ENCODE data around the gene C17orf113.
"Not testable (repeated sequence)": the region's sequence is repeated elsewhere in the genome, so short reads cannot be mapped to it uniquely, and the experiment has no call there.

C17orf113 gene

DNA sequence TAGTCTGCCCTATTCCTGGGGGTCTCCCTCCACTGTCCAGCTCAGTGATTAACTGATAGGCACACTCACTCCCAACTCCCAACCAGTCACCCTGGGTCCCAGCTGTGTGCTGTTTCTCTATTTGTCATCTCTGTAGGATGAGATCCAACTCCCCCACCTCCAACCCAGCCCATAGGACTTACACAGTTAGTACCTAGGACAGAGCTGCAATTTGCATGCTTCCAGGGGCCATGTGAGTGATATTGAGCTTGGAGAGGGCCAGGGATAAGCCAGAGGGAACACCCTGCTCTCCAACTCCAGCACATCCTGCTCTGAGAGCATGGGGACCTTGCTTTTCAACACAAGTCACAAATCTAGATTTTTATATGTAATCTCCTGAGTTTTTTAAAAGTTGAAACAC lies 8.8 kb downstream of the C17orf113 start:
- no peak for DNase-seq (ENCODE audit: low spot score)

DNA sequence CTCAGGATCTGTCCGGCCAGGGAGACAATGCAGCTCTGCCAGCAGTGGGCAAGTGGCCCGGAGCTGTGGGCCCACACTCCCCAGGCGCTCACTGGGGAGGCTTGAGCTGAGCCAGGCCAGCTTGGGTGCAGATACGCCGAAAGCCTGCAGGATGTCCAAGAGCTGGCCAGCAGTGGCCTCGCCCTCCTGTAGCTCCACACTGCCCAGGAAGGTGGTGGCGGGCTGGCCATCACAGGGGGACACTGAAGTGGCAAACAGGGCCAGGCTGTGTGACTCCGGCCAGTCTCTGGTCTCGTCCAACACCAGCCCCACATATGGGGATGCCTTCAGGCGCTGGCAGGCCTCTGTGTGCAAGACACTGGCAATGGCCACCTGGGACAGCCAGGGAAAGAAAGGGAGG lies 9.6 kb downstream of the C17orf113 start:
- no peak for DNase-seq (ENCODE audit: low spot score)

DNA sequence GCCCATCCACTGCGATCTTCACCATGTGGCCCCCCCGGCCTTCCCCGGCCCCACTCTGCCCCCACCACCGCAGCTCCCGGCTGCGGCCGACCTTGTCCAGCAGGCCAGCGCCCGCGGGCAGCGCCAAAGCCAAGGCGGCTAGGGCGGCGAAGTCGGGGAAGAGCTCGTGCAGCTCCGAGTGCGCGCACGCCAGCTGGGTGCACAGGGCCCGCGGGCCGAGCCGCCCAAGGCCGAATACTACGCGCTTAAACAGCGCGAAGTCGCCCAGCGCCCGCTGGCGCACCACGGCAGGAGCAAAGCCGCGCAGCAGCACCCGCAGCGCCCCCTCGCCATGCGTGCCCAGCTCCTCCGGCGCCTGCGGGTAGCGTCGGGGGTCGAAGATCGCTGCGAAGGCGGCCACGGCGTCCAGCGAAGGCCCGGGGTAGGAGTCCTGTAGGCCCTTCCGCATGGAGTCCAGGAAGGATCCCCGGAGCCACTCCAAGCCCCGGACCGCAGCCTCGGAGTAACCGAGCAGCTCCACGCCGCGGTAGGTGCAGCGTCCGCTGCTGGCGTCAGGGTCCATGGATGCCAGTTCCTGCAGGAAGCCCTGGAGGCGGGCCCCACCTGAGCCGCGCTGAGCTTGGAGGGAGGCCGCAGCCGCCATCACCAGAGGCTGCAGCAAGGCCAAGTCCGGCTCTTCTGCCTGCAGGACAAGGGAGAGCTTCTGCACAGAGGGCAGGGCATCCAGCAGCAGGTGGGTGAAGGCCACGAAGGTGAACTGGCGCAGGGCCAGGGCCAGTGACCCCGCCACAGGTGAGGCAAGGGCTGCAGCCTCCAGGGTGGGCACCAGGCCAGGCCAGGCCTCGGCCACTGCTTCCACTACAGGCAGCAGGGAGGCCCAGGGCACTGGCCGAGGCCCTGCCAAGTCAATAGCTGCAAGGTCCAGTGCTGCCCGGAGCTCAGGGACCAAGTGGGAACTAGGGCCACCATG lies 10.3 kb downstream of the C17orf113 start:
- no peak for DNase-seq (ENCODE audit: low spot score)

DNA sequence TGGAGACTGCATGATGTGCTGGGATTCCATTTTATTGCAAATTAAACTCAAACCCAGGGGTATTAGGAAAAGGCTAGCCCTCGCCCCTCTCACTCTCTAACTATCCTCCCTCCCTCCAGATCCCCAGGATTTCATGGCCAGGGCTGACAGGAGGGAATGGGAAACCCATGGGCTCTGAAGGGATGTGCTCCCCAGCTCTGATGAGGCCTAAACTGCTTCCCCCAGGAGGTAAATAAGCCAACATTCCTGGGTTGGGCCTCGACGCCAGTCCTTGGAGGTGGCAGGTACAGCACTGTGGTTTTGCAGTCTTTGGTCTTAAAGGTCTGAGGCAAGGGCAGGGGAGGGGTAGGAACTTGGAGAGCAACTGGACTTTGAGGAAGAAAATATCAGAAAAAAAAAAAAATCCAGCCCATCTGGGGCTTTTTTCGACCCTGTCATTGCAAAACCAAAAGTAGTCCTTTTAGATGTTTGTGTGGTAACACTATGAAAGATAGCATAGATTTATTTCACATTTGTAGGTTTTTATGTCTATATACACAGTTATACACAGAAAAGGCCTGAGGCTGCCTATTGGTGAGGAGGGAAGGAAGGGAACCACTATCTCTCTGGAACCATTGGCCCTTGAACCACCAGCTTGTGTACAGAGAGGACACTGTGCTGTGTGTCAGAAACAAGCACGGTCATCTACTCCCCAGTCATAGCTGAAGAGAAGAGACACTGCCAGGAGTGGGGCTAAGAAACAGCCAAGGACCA lies 12.0 kb downstream of the C17orf113 start:
- no peak for DNase-seq (ENCODE audit: low spot score)

DNA sequence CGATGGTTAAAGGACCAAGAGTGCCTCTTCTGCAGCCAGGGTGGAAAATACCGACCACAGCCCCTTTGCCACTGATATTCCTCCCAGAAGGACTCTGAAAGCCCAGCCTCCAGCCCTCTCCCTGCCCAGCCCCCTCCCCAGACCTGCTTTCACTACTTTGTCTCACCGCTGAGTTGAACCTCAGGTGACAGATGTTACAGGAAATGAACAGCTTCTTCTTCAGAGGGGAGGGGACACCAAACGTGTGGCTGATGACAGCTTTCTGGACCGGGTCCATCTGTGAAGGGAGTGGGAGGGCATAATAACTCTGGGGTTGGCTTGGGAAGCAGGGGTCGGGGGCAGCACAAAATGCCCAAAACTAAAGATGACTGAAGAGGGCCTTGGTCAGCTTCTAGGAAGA lies 16.3 kb downstream of the C17orf113 start:
- DNase-seq (ENCODE audit: low spot score) = no peak

DNA sequence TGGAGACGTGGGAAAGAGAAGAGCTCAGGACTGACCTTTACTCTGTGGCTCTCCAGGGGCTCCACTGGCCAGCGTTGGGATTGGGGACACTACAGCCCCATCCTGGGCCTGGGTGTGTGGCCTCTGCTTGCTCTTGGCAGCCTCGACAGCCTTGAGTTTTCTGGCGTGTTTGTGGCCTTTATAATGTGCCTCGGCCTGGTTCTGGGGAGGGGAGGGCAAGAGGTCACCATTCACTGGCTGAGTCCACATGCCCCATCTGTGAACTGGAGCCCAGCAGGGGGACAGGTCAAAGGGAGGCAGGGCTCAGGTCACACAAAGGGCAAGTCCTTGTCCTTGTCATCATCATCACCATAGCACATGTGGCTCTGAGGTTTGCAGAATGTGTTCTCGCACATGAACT lies 18.8 kb downstream of the C17orf113 start:
- DNase-seq (ENCODE audit: low spot score) = no peak

DNA sequence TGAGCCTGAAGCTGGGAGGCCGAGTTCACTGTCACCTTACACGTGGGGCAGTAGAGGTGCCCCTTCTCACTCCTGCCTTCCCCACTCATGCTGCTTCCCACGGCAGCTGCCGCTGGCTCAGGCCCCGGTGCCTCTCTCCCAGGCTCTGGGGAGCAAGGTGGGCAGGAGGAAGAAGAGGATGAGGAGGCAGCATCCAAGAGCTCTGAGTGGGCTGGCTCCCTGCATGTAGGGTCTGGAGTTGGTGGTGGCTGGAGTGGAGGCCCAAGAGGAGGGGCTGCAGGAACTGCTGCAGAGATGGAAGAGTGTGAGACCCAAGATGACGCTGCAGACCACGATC lies 21.6 kb downstream of the C17orf113 start:
- DNase-seq (ENCODE audit: low spot score) = no peak

DNA sequence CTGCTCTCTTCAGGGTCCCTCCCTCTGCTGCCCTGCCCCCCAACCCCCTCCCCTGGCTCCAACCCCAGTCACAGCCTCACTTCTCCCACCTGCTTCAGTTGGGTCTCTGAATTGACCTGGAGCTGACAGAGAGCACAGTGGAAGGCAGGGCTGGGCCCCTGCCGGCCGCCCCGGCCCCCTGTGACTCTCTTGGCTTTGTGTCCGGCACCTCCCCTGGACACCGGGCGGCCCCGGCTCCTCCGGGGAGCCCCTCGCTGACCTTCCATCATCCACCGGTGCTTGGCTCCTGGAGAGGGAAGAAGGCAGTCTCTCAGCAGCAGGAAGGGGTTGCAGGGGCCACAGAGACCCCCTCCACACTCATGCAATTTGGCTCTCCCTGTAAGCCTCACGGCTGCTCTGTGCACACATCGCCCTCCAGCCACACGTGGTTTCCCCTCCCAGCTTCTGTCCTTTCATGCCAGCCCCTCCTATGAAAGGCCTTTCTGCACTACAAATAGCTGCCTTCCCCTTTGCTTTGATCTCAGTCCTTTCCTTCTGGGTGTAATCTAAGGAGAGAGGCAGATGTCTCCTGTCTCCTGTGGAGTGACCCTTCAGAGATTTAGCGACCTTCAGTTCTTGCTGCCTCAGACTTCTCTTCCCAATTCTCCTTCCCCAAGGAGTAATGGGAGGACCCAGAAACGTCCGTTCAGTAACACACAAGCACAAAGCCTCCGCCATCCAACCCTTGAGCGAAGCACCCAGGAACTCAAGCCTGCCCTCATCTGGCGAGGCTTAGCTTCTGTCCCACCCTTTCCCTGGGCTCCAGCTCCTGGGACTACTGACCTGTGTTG lies 22.2 kb downstream of the C17orf113 start:
- DNase-seq (ENCODE audit: low spot score) = no peak

DNA sequence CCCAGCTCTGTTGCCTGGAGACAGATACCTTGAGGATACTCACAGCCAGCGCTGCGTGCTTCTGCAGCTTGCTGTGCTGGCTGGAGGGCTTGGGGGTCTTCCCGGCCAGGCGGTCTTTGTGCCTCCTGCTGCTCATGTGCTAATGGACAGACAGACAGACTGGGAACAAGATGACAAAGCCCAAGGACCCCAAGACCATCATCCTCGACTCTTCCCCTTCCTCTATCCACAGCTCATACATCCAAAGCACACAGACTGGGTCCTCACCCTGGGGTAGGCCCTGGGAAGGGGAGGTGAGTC lies 22.9 kb downstream of the C17orf113 start:
- no peak for DNase-seq (ENCODE audit: low spot score)

DNA sequence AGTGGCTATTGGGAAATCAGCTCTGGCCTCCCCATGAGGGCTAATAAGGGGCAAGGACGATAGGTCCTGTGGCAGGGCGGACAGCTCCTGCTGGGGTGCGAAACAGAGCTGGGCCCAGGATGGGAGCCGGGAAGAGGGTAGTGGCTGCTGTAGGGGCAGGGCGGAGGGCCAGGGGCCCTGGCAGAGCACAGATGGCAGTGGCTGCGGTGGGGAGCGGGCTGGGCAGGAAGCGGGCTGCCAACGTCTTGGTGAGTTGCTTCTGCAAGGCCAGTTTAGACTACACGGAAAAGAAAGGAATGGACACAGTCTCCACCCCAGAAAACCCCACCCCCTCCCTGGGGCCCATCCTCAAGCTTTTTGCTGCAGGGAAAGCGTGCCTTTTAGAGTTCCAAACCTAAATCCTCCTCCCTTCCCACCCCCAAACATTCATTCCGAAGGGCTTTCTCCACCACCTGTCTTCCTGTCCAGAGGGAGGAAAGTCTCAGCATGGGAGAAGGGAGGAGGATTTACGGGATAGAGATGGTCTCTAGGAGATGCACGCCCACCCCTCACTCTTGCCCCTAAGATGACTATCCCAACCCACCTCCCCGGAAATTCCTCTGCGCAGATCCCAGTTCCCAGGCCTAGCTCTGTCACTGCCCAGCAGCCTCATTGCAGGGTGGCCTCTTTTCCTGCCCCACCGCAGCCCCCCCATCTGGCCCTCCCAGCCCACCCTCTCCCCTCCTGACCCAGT lies 23.4 kb downstream of the C17orf113 start:
- no peak for DNase-seq (ENCODE audit: low spot score)

DNA sequence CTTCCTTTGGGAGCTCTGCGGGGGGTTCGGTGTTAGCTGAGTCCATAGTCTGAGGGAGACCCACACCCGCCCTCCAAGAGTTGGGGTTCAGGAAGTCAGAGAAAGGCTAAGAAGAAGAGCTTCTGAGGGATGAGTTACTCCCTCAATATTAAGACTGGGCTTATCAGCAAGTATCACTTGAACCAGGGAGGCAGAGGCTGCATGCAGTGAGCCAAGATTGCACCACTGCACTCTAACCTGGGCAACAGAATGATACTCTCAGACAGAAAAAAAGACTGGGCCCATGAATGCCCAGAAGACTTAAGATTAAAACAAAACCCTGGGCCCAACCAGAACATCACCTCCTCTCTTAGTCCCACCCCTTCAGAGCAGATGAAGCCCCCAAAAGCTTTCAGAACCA lies 24.5 kb downstream of the C17orf113 start:
- DNase-seq (ENCODE audit: low spot score) = no peak

DNA sequence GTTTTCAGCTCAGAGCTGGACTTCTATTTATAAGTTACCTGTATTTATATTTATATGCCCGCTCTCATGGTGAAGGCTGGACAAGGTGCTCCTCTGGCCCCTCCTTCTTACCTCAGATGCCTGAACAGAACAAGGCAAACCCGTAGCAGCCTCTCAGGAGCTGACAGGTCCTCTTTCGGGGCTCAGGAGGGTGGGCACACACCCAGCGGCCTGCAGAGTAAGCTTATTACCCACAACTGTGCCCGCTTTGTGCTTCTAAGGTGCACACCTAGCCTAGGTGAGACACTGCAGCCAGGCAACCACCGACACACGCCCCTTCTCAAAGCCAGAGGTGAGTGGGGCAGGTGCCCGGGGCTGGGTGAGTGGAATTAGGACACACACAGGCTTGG lies 25.2 kb downstream of the C17orf113 start:
- DNase-seq (ENCODE audit: low spot score) = no peak

DNA sequence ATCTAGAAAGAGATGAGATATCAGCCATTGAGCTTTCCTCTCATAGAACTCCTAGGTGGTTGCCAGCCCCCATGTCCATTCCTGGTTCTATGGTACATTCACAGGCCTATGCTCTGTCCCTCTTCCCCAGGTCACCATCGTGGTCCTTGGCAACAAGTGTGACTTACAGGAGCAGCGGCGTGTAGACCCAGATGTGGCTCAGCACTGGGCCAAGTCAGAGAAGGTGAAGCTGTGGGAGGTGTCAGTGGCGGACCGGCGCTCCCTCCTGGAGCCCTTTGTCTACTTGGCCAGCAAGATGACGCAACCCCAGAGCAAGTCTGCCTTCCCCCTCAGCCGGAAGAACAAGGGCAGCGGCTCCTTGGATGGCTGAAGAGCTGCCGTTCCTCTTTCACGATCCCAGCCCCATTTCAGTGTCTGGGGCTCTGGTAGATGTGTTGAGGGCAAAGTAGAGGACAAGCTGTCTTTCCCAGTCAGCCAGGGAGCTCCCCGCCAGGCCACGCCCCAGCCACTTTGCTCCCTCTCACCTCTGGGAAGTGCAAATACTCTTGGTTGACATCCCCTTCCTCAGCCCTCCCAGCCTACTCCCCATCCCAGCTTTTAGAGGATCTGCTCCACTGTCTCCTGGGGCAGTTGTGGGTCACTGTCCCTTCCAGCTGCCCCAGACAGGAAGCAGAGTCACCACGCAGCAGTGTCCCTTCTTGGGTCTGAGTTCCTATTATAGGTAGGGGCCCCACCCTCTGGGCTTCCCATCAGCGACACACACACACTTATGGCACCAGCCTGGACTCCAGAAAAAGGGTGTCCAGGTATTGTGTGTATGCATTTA lies 26.7 kb downstream of the C17orf113 start:
- no peak for DNase-seq (ENCODE audit: low spot score)

DNA sequence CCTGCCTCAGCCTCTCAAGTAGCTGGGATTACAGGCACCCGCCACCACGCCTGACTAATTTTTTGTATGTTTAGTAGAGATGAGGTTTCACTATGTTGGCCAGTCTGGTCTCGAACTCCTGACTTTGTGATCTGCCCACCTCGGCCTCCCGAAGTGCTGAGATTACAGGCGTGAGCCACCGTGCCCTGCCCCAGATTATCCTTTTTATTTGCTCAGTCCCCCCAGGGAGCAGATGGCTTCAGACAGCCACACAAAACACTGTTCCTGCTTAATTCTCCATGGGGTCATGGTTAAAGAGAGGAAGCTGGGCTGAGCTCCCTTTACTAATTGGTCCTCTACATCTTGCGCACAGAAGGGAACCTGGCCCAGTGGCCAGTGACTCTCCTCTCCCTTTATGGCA lies 29.6 kb downstream of the C17orf113 start:
- not testable (repeated sequence) for DNase-seq (ENCODE audit: low spot score)

DNA sequence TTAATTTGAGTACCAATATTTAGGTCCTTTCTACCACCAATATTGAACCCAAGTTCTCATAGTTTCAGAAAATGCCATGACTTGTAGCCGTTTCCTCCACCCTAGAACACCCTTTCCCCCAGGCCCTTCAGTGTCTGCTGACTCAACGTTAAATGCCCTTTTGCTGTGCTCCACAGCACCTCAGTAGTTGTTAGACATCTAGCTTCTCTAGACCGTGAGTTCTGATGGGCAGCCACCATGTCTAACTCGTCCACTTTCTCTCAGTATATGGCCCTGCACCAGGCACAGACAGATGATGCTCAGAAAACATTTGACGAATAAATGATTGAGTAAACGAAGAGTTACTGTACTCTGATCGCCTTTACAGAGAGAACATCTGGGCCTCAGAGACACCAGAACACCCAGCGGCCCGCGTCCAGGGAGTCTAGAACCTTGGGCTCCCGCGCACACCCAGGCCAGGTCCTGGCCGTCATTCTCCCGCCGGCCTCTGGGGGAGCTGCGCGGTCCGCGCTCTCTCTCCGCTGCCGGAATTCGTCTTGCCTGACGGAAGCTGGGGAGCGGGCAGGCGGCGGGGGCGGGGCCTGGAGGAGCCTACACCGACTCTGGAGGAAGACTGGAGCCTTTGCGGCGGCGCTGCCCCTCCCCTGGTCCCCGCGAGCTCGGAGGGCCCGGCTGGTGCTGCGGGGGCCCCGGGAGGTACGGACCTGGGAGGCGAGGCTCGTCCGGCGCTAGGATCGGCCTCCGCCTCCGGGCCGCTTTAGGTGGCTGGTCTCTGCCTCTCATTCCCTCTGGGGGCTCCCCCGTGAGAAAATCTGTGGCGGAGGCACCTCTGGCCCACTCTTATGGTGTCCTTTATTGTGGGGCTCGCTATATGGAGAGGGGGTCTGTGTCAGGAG lies 30.6 kb downstream of the C17orf113 start, which contains the start of gene NKIRAS2:
Gene NKIRAS2, plus strand, starts transcription at position 582 of the 896 bp plus-strand sequence. CDS start 1,488 bp downstream, outside the sequence.
- DNase-seq (ENCODE audit: low spot score) = peak; percentile 92

DNA sequence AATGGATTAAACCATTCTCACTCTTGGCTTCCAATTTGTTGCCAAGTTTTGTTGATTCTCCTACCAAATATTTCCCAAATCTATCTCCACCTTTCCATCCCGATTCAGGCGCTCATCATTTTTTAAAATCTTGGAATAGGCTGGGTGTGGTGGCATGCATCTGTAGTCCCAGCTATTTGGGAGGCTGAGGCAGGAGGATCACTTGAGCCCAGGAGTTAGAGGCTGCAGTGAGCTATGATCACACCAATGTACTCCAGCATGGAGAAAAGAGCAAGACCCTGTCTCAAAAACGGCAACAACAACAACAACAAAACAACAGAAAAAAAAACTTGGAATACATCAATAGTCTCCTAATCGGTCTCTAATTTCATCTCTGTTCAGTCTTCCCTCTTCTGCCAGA lies 31.4 kb downstream of the C17orf113 start:
- DNase-seq (ENCODE audit: low spot score) = no peak

DNA sequence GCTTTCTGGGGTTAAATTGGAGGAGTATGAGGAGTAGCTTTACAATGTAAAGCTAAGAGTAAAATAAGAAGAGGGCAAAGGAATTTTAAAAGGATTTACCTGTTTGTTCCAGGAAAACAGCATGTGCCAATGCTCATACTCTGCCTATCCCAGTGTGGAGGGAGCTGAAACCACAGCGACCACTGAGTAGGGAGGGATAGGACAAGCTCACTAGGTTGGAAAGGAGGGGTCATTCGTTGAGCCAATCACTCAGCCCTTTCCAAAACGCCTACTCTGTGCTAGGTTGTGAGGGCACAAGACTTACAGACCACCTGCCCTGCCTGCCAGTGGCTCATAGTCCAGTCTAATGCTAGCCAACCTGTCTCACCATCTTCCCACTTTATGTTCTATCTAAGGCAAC lies 32.1 kb downstream of the C17orf113 start:
- no peak for DNase-seq (ENCODE audit: low spot score)

DNA sequence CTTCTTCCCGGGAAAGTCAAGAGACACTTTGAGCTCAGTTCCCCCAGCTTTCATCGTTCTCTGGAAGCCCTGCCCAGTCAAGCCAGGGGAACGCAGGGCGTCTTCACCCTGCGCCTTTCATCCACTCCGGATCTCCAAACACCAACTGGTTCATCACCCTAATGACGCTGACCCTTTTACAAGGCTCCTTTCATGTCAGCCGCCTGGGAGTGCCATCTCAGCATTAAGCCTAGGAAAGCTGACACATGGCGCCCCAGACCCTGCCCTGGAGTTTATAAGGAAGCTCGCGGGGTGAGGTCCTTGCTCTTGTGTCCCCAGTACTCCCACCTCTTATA lies 32.6 kb downstream of the C17orf113 start:
- DNase-seq (ENCODE audit: low spot score) = peak; percentile 75

DNA sequence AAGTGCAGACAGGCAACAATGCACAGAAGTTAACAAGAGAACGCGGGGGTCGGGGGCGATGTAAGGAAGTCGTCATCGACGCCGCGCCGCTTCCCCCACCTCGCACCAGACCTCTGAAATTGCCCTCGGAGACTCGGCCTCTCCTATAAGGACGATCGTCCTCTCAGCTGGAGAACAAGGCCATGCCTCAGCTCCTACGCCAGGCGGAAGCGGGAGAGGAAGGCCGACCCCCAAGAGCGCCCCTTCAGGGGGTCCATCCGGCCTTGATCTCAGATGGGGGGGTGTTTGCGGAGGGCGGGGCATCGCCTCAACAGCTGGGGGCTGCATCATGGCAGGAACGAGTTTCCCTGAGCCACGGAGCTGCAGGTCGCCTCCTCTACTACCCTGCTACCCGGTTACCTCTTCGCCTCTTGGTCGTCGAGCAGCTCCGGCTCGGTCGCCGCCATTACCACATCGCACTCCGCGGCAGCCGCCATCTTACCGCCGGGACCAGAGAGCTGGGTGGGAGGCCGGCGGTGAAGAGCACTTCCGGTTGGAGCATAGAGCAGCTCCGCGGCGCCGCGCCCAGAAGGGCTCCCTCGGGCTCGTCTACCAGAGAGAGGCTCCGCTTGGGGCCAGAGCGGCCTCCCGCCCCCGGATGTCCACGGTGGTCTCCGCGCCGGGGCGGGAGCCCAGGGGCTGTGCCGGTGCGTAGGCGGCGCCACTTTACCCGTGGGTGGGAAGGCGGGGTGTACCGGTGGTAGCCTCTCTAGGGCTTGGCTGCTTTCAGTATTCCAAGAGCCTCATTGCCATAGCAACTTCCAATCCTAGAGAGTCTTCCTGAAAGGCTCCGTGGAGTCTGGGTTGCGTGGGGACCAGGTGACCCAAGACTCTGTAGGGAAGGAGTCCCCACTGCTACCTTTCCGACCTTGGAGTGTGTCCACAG lies 33.2 kb downstream of the C17orf113 start, which contains the start of gene DNAJC7:
Gene DNAJC7, minus strand, starts transcription at position 499 of the 925 bp plus-strand sequence. Its CDS starts 23 bp downstream, at position 476.
- peak; percentile 96 for DNase-seq (ENCODE audit: low spot score)

Data from COLO829 (cell line).